Glomerular endothelial cell (primary cell): ENCODE data around the gene MPDU1. TPM values are rescaled to one million over a fixed set of nuclear protein-coding genes. Genes with fewer than 3 reads are reported as not detected.

Experiments
- total RNA-seq: library from RNA; depleted of rRNA; stranded (reverse); fragments of >200 nt; gene quantifications from 2 replicates; pipeline ENCODE4 v1.2.3, GENCODE V29; 2015

The MPDU1 gene
- total RNA-seq, 1 donor from 2014 or later: 117 TPM

Other genes starting within 250 kb of the MPDU1 start
- gene ACAP1, start 247.3 kb upstream of the MPDU1 start, total RNA-seq: 53.1 TPM in 1 of 2 replicates, not detected in the other
- 7.1 and 8.5 TPM in 2 replicates for gene KCTD11, start 231.7 kb upstream of the MPDU1 start, total RNA-seq
- gene TMEM95, start 228.7 kb upstream of the MPDU1 start, total RNA-seq: not detected in 2 replicates
- 0.19 and 0.23 TPM in 2 replicates for gene TNK1, start 202.8 kb upstream of the MPDU1 start, total RNA-seq
- 74.1 and 82.8 TPM in 2 replicates for gene PLSCR3, start 189.3 kb upstream of the MPDU1 start, total RNA-seq
- 56.7 and 73.7 TPM in 2 replicates for gene TMEM256, start 179.8 kb upstream of the MPDU1 start, total RNA-seq
- 15.7 and 21.7 TPM in 2 replicates for gene NLGN2, start 176.0 kb upstream of the MPDU1 start, total RNA-seq
- gene SPEM1, start 163.5 kb upstream of the MPDU1 start, total RNA-seq: not detected in 2 replicates
- not detected in 2 replicates for gene SPEM2, start 158.2 kb upstream of the MPDU1 start, total RNA-seq
- gene SPEM3, start 155.0 kb upstream of the MPDU1 start, total RNA-seq: not detected in 2 replicates
- gene TMEM102, start 148.4 kb upstream of the MPDU1 start, total RNA-seq: 11.6 and 15.4 TPM in 2 replicates
- 0.44 and 0.88 TPM in 2 replicates for gene FGF11, start 144.3 kb upstream of the MPDU1 start, total RNA-seq
- 5.7 and 9.6 TPM in 2 replicates for gene CHRNB1, start 138.8 kb upstream of the MPDU1 start, total RNA-seq
- gene ZBTB4, start 104.2 kb upstream of the MPDU1 start, total RNA-seq: 41.8 and 43.9 TPM in 2 replicates
- not detected in 2 replicates for gene SLC35G6, start 102.4 kb upstream of the MPDU1 start, total RNA-seq
- gene POLR2A, start 99.5 kb upstream of the MPDU1 start, total RNA-seq: 81.5 and 124 TPM in 2 replicates
- gene TNFSF12, start 34.8 kb upstream of the MPDU1 start, total RNA-seq: 30.3 and 38.2 TPM in 2 replicates
- gene TNFSF13, start 25.1 kb upstream of the MPDU1 start, total RNA-seq: 1.5 and 6.7 TPM in 2 replicates
- 60.7 and 79.5 TPM in 2 replicates for gene SENP3, start 21.9 kb upstream of the MPDU1 start, total RNA-seq
- gene CD68, start 4.2 kb upstream of the MPDU1 start, total RNA-seq: 4.1 and 8.8 TPM in 2 replicates
- not detected in 2 replicates for gene SOX15, start 6.2 kb downstream of the MPDU1 start, total RNA-seq
- 32.4 and 35.4 TPM in 2 replicates for gene FXR2, start 31.0 kb downstream of the MPDU1 start, total RNA-seq
- gene SAT2, start 44.0 kb downstream of the MPDU1 start, total RNA-seq: 42.6 and 47.6 TPM in 2 replicates
- gene SHBG, start 46.3 kb downstream of the MPDU1 start, total RNA-seq: 0.58 TPM in 1 of 2 replicates, not detected in the other
- gene ATP1B2, start 67.1 kb downstream of the MPDU1 start, total RNA-seq: not detected in 2 replicates
- 87.9 and 94.8 TPM in 2 replicates for gene TP53, start 103.6 kb downstream of the MPDU1 start, total RNA-seq
- gene WRAP53, start 104.6 kb downstream of the MPDU1 start, total RNA-seq: 5.5 and 9.3 TPM in 2 replicates
- 0.87 and 2.1 TPM in 2 replicates for gene EFNB3, start 121.3 kb downstream of the MPDU1 start, total RNA-seq
- not detected in 2 replicates for gene DNAH2, start 133.9 kb downstream of the MPDU1 start, total RNA-seq